ENCODE measurements around the gene AK3.
"Not testable (repeated sequence)": the region's sequence is repeated elsewhere in the genome, so short reads cannot be mapped to it uniquely, and the experiment has no call there.

GRCh38 chr9:4774958-4775357 is 34.0 kb upstream of the AK3 start:
- TF ChIP-seq CTCF (IDR thresholded peaks at IDR 0.05; ENCODE audit: insufficient read depth, low read depth, low read length); EZH2 (IDR thresholded peaks at IDR 0.05; ENCODE audit: insufficient read depth, low read length): not testable (repeated sequence)

Data from astrocyte (in vitro differentiated cells and primary cell).